Measurements from ENCODE around the gene GATAD2A. TPM values are rescaled to one million over a fixed set of nuclear protein-coding genes. Genes with fewer than 3 reads are reported as not detected.

Gene GATAD2A
- total and polyA plus RNA-seq, 10 of the 15 experiments (the other 5 are each of a cell fraction or from before 2014, with no cell fraction given) = 2.6 to 173 (median 32.0) TPM

DNA sequence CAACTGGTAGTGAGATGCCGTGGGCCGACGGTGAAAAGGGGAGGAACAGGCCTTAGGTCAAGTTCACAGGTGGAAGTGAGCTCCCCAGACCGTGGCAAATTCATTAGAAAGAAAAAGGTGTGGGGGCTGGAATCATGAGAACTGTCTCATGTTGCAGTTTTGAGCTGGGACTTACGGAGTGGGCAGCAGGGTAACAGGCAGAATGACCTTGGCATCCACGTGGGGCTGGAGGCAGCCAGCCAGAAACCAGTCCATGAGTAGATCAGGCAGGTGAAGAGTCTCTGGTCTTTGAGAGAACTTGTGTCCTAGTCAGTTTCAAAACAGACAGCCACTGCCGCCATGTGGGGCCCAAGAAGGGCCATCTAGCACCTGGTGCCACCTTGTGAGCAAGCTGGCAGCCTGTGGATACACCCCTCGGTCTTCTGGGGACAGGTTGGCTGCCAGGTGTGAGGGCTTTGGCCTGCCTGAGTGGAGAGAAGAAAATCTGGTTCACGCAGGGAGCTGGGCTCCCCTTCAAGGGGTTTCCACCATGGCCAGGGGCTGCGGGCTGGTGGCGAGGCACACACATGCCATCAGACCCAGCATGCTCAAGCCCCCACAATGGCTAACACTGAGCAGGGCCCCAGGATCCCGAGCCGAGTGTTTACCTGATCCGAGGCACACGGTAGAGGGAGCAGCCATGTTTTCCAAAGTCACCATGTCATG lies 86.0 kb downstream of the GATAD2A start:
- in situ Hi-C loops (cut with MboI) = loop anchor here (5.0 to 10.0 kb wide), 2 partner anchors 124 to 347 kb away; no protein-coding TSS in a partner anchor
- intact Hi-C loops (cut with micrococcal nuclease; ENCODE audit: unreplicated experiment) = no loop called here
- H4K20me1 ChIP-seq (ENCODE audit: control insufficient read depth, insufficient read depth) = no peaks in the 10 kb centered on the region
- no peak overlapping the region for H3K9ac ChIP-seq (ENCODE audit: control insufficient read depth, insufficient read depth, low read length)
- no peak overlapping the region for H3K27ac ChIP-seq (ENCODE audit: control insufficient read depth, insufficient read depth)
- H2AFZ ChIP-seq (ENCODE audit: control insufficient read depth, low read depth, low read length) = no peak overlapping the region
- H3K79me2 ChIP-seq (ENCODE audit: control insufficient read depth, insufficient read depth, low read length) = peaks cover 9% of the 10 kb centered on the region
- 88% methylated on average over 15 of the region's 15 CpGs for WGBS (ENCODE audit: insufficient coverage, insufficient replicate concordance, low lambda C conversion rate, missing lambda C conversion rate)
- H3K9me3 ChIP-seq (replicated peaks; ENCODE audit: control insufficient read depth, insufficient read depth, low read length) = no peaks in the 10 kb centered on the region
- H3K4me2 ChIP-seq (ENCODE audit: control insufficient read depth, insufficient read depth) = no peak overlapping the region
- ChIA-PET POLR2A (interaction anchor here (1.1 to 3.1 kb wide), 3 partner anchors 118 to 131 kb away, joined by 3 to 16 read pairs (median 6); no protein-coding TSS in a partner anchor), SMC1A (ENCODE audit: uncharacterized antibody, unreplicated experiment) (interaction anchor here (1.4 to 5.1 kb wide), 8 partner anchors 63 to 129 kb away, joined by 5 to 97 read pairs (median 10); partner anchors contain the start of gene GATAD2A), CTCF (interaction anchor here (1.1 to 9.3 kb wide), 20 partner anchors 10 to 298 kb away, joined by 3 to 223 read pairs (median 9); partner anchors contain the start of genes GATAD2A, NDUFA13 and TSSK6), RAD21 (ENCODE audit: unreplicated experiment) (interaction anchor here (0.9 to 4.8 kb wide), 9 partner anchors 82 to 346 kb away, joined by 3 to 72 read pairs (median 11); partner anchors contain the start of gene GATAD2A)
- peaks cover 29 to 40% of the 10 kb centered on the region in 2 experiments; a peak in 3 of 4 replicates for H3K36me3 ChIP-seq (ENCODE audit: control insufficient read depth in 2 of 2, insufficient read depth in 2 of 2, low read length in 1 of 2)
- TF ChIP-seq, protein P1, sequence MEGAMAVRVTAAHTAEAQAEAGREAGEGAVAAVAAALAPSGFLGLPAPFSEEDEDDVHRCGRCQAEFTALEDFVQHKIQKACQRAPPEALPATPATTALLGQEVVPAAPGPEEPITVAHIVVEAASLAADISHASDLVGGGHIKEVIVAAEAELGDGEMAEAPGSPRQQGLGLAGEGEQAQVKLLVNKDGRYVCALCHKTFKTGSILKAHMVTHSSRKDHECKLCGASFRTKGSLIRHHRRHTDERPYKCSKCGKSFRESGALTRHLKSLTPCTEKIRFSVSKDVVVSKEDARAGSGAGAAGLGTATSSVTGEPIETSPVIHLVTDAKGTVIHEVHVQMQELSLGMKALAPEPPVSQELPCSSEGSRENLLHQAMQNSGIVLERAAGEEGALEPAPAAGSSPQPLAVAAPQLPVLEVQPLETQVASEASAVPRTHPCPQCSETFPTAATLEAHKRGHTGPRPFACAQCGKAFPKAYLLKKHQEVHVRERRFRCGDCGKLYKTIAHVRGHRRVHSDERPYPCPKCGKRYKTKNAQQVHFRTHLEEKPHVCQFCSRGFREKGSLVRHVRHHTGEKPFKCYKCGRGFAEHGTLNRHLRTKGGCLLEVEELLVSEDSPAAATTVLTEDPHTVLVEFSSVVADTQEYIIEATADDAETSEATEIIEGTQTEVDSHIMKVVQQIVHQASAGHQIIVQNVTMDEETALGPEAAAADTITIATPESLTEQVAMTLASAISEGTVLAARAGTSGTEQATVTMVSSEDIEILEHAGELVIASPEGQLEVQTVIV (IDR thresholded peaks at IDR 0.05; ENCODE audit: borderline replicate concordance, partially characterized antibody) = no peak
- TF ChIP-seq BRCA1 (IDR thresholded peaks at IDR 0.05; ENCODE audit: low read depth, low read length) = no peak
- TF ChIP-seq POU2F2 (IDR thresholded peaks at IDR 0.05; ENCODE audit: borderline replicate concordance, low read depth, low read length) = no peak
- TF ChIP-seq ZSCAN29 (IDR thresholded peaks at IDR 0.05) = no peak
- TF ChIP-seq, protein P2, sequence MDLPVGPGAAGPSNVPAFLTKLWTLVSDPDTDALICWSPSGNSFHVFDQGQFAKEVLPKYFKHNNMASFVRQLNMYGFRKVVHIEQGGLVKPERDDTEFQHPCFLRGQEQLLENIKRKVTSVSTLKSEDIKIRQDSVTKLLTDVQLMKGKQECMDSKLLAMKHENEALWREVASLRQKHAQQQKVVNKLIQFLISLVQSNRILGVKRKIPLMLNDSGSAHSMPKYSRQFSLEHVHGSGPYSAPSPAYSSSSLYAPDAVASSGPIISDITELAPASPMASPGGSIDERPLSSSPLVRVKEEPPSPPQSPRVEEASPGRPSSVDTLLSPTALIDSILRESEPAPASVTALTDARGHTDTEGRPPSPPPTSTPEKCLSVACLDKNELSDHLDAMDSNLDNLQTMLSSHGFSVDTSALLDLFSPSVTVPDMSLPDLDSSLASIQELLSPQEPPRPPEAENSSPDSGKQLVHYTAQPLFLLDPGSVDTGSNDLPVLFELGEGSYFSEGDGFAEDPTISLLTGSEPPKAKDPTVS (IDR thresholded peaks at IDR 0.05; ENCODE audit: low read depth, low read length) = no peak
- no peak for TF ChIP-seq SIN3A (IDR thresholded peaks at IDR 0.05; ENCODE audit: low read depth, low read length)
- no peak for TF ChIP-seq EP300 (IDR thresholded peaks at IDR 0.05; ENCODE audit: borderline replicate concordance in 1 of 2, control insufficient read depth in 1 of 2, low read depth in 2 of 2, low read length in 2 of 2)
- no peak for TF ChIP-seq CBX3 (IDR thresholded peaks at IDR 0.05; ENCODE audit: borderline replicate concordance, low read depth)
- TF ChIP-seq ZNF24 (IDR thresholded peaks at IDR 0.05) = no peak
- TF ChIP-seq MEF2A (IDR thresholded peaks at IDR 0.05; ENCODE audit: insufficient read depth, low read depth, low read length) = no peak
- TF ChIP-seq CBX5 (IDR thresholded peaks at IDR 0.05; ENCODE audit: low read depth) = no peak
- TF ChIP-seq NBN (IDR thresholded peaks at IDR 0.05) = no peak
- TF ChIP-seq, protein P3, sequence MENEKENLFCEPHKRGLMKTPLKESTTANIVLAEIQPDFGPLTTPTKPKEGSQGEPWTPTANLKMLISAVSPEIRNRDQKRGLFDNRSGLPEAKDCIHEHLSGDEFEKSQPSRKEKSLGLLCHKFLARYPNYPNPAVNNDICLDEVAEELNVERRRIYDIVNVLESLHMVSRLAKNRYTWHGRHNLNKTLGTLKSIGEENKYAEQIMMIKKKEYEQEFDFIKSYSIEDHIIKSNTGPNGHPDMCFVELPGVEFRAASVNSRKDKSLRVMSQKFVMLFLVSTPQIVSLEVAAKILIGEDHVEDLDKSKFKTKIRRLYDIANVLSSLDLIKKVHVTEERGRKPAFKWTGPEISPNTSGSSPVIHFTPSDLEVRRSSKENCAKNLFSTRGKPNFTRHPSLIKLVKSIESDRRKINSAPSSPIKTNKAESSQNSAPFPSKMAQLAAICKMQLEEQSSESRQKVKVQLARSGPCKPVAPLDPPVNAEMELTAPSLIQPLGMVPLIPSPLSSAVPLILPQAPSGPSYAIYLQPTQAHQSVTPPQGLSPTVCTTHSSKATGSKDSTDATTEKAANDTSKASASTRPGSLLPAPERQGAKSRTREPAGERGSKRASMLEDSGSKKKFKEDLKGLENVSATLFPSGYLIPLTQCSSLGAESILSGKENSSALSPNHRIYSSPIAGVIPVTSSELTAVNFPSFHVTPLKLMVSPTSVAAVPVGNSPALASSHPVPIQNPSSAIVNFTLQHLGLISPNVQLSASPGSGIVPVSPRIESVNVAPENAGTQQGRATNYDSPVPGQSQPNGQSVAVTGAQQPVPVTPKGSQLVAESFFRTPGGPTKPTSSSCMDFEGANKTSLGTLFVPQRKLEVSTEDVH (IDR thresholded peaks at IDR 0.05; ENCODE audit: low read depth, partially characterized antibody) = no peak
- no peak for TF ChIP-seq BCL11A (IDR thresholded peaks at IDR 0.05; ENCODE audit: low read depth, low read length)
- TF ChIP-seq POLR2A (IDR thresholded peaks at IDR 0.05; ENCODE audit: low read depth, low read length) = no peak; the same call in 1 of the 2 replicates
- DNase-seq (ENCODE audit: low read depth, low spot score) (no peak), ATAC-seq (no peak), FAIRE-seq (no peak)
- no peak overlapping the region for H3K4me3 ChIP-seq
- H3K4me1 ChIP-seq (ENCODE audit: control insufficient read depth, insufficient read depth, low read length) = peaks cover 19% of the 10 kb centered on the region
- no TSS peak for BruUV-seq (replicated peaks)
- H3K27me3 ChIP-seq (replicated peaks in 1 of 2; ENCODE audit: control insufficient read depth in 2 of 2, insufficient read depth in 2 of 2, low read length in 1 of 2) = no peaks in the 10 kb centered on the region

All from GM12878 (cell line).